Right lobe of liver (tissue), 4 donors: ENCODE measurements around the gene HLF.

ENCODE experiments used
- POLR2A ChIP-seq: fragments of 450-650 bp; IDR thresholded peaks from one replicate; pipeline ENCODE4 v1.6.1; 2017; ENCODE audit warnings: antibody characterized with exemption, mild to moderate bottlenecking
- TF ChIP-seq, protein P1 (sequence below), 4 donors: fragments of 200-600 bp in 3 of 4; fragments of 450-650 bp in 1 of 4; IDR thresholded peaks; one replicate each; pipeline versions ENCODE4 v1.5.1 to v1.8.0; 2016 to 2022; ENCODE audit warnings: antibody characterized with exemption in 4 of 4, mild to moderate bottlenecking in 2 of 4
- donor health status: DM: no; HTN: no; CAD: no.
- donor health status: DM: no; HTN: no; CAD: no.
- donor health status: DM: no; HTN: yes; CAD: no.

DNA sequence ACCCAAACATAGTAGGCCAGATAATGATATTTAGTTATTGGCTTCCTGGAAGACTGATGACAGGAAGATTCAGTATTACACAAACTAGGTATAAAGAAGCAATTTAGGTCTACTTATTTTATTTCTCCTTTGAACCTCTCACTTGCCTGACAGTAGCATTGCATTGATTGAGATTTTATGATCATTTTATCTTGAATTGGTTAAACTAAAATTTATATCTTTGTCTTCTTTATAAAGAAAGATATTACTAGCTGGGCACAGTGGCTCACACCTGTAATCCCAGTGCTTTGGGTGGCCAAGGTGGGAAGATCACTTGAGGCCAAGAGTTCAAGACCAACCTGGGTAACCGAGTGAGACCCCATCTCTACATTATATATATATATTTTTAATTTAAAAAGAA lies 14.4 kb downstream of the HLF start:
- TF ChIP-seq POLR2A = no peak
- TF ChIP-seq, protein P1, sequence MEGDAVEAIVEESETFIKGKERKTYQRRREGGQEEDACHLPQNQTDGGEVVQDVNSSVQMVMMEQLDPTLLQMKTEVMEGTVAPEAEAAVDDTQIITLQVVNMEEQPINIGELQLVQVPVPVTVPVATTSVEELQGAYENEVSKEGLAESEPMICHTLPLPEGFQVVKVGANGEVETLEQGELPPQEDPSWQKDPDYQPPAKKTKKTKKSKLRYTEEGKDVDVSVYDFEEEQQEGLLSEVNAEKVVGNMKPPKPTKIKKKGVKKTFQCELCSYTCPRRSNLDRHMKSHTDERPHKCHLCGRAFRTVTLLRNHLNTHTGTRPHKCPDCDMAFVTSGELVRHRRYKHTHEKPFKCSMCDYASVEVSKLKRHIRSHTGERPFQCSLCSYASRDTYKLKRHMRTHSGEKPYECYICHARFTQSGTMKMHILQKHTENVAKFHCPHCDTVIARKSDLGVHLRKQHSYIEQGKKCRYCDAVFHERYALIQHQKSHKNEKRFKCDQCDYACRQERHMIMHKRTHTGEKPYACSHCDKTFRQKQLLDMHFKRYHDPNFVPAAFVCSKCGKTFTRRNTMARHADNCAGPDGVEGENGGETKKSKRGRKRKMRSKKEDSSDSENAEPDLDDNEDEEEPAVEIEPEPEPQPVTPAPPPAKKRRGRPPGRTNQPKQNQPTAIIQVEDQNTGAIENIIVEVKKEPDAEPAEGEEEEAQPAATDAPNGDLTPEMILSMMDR (IDR thresholded peaks at IDR 0.05) = no peak
